Caco-2 (cell line): ENCODE measurements around the gene PRICKLE3. TPM values are rescaled to one million over a fixed set of nuclear protein-coding genes. Genes with fewer than 3 reads are reported as not detected.

Experiments used
- BruUV-seq: library from RNA; stranded (reverse); fragments of 400-500 nt; replicated peaks from 2 replicates; lab custom pipeline; 2021; lab: Mats Ljungman, UMichigan
- CTCF ChIA-PET: fragments of 300-600 bp; sonication (Branson Sonifier 250); formaldehyde crosslinking; loops from one replicate; lab custom pipeline; 2022; ENCODE audit warnings: antibody characterized with exemption; lab: Charles Lee
- POLR2A ChIA-PET: fragments of 300-600 bp; sonication (Branson Sonifier 250); formaldehyde crosslinking; loops from one replicate; lab custom pipeline; 2022; ENCODE audit warnings: antibody characterized with exemption; lab: Charles Lee
- DNase-seq, 2 experiments: peaks; one replicate each; pipeline versions ENCODE4 v3.0.0 to v3.0.0-alpha.2; 2020 to 2022
- H3K27me3 ChIP-seq: replicated peaks from 2 replicates; pipeline ENCODE4 v1.6.0; 2011; ENCODE audit warnings: low read length; ENCODE audit not compliant: control insufficient read depth, insufficient read depth
- H3K36me3 ChIP-seq: 2 replicates; pipeline ENCODE4 v1.5.1; 2011; ENCODE audit warnings: low read length; ENCODE audit not compliant: control insufficient read depth, insufficient read depth
- H3K4me1 ChIP-seq: fragments of 250-450 bp; sonication (Bioruptor Pico); 2 replicates; pipeline ENCODE4 v1.5.1; 2020; ENCODE audit warnings: mild to moderate bottlenecking
- H3K4me3 ChIP-seq: 2 replicates; pipeline ENCODE4 v1.5.1; 2011; ENCODE audit warnings: low read depth, mild to moderate bottlenecking, control low read depth, low read length
- H3K9me3 ChIP-seq: fragments of 250-450 bp; sonication (Bioruptor Pico); 2 replicates; pipeline ENCODE4 v1.5.1; 2020; ENCODE audit warnings: mild to moderate bottlenecking, moderate library complexity
- H3K27ac Mint-ChIP-seq: one replicate; pipeline ENCODE4 v1.8.0; 2022; ENCODE audit warnings: mixed read lengths; ENCODE audit not compliant: unreplicated experiment
- H3K27me3 Mint-ChIP-seq: one replicate; pipeline ENCODE4 v1.8.0; 2022; ENCODE audit warnings: mixed read lengths; ENCODE audit not compliant: insufficient read depth, unreplicated experiment
- H3K36me3 Mint-ChIP-seq: one replicate; pipeline ENCODE4 v1.8.0; 2022; ENCODE audit warnings: mild to moderate bottlenecking, mixed read lengths; ENCODE audit not compliant: insufficient read depth, unreplicated experiment
- H3K4me1 Mint-ChIP-seq: one replicate; pipeline ENCODE4 v1.8.0; 2022; ENCODE audit warnings: low read depth, mixed read lengths; ENCODE audit not compliant: unreplicated experiment
- H3K4me3 Mint-ChIP-seq: one replicate; pipeline ENCODE4 v1.8.0; 2022; ENCODE audit warnings: mild to moderate bottlenecking, moderate library complexity, mixed read lengths; ENCODE audit not compliant: unreplicated experiment
- H3K9me3 Mint-ChIP-seq: one replicate; pipeline ENCODE4 v1.8.0; 2022; ENCODE audit warnings: mixed read lengths; ENCODE audit not compliant: unreplicated experiment
- CTCF ChIP-seq, 2 experiments: fragments of 200-600 bp in 1 of 2; IDR thresholded peaks; 1 replicate in 1 of 2; 2 replicates in 1 of 2; pipeline versions ENCODE4 v1.5.1 to v1.8.0; 2011 to 2022; ENCODE audit warnings: antibody characterized with exemption in 1 of 2, control low read depth in 1 of 2, inconsistent platforms in 1 of 2, low read depth in 1 of 2, low read length in 1 of 2, mild to moderate bottlenecking in 1 of 2, moderate library complexity in 1 of 2; ENCODE audit not compliant: insufficient read depth in 1 of 2, severe bottlenecking in 1 of 2, unreplicated experiment in 1 of 2
- intact Hi-C: fragments of 100-400 bp; cut with micrococcal nuclease; formaldehyde crosslinking; loops from one replicate; pipeline ENCODE4 v1.10.0; 2022; ENCODE audit not compliant: unreplicated experiment
- total RNA-seq: library from RNA; stranded (reverse); gene quantifications from 2 replicates; pipeline ENCODE4 v1.2.3, GENCODE V29; 2022

PRICKLE3 gene
- total RNA-seq, 1 experiment from 2014 or later, result 8.4 TPM

GRCh38 chrX:49167740-49168108 is 18.4 kb downstream of the PRICKLE3 start:
- H3K27me3 ChIP-seq, result no peaks in the 10 kb centered on the region
- no peak overlapping the region for H3K4me3 ChIP-seq
- H3K4me1 ChIP-seq, result no peaks in the 10 kb centered on the region
- no peak for DNase-seq
- H3K9me3 ChIP-seq, result no peaks in the 10 kb centered on the region
- TF ChIP-seq CTCF (IDR thresholded peaks at IDR 0.05; ENCODE audit: insufficient read depth in 1 of 2, low read depth in 1 of 2, low read length in 1 of 2, severe bottlenecking in 1 of 2, unreplicated experiment in 1 of 2), result no peak
- H3K27ac Mint-ChIP-seq, result no peak overlapping the region
- H3K4me1 Mint-ChIP-seq, result peaks cover 7% of the 10 kb centered on the region
- BruUV-seq, result no TSS peak
- peaks cover 14% of the 10 kb centered on the region for H3K36me3 Mint-ChIP-seq
- no peaks in the 10 kb centered on the region for H3K9me3 Mint-ChIP-seq
- POLR2A ChIA-PET, result no interaction called here
- no peaks in the 10 kb centered on the region for H3K36me3 ChIP-seq
- CTCF ChIA-PET, result no interaction called here
- intact Hi-C loops, result no loop called here
- no peak overlapping the region for H3K4me3 Mint-ChIP-seq
- no peaks in the 10 kb centered on the region for H3K27me3 Mint-ChIP-seq

GRCh38 chrX:49166914-49167739 is 19.0 kb downstream of the PRICKLE3 start:
- intact Hi-C loops, result no loop called here
- Mint-ChIP-seq H3K4me1 (peaks cover 7% of the 10 kb centered on the region), H3K36me3 (peaks cover 14% of the 10 kb centered on the region), H3K4me3 (no peak overlapping the region), H3K27me3 (no peaks in the 10 kb centered on the region), H3K27ac (no peak overlapping the region), H3K9me3 (no peaks in the 10 kb centered on the region)
- POLR2A ChIA-PET, result no interaction called here
- no TSS peak for BruUV-seq
- Histone ChIP-seq H3K27me3 (no peaks in the 10 kb centered on the region), H3K4me1 (no peaks in the 10 kb centered on the region), H3K36me3 (no peaks in the 10 kb centered on the region), H3K9me3 (no peaks in the 10 kb centered on the region), H3K4me3 (no peak overlapping the region)
- TF ChIP-seq CTCF (IDR thresholded peaks at IDR 0.05; ENCODE audit: insufficient read depth in 1 of 2, low read depth in 1 of 2, low read length in 1 of 2, severe bottlenecking in 1 of 2, unreplicated experiment in 1 of 2), result no peak
- CTCF ChIA-PET, result no interaction called here
- DNase-seq, result no peak

GRCh38 chrX:49165901-49166881 is 20.0 kb downstream of the PRICKLE3 start:
- CTCF ChIA-PET, result no interaction called here
- H3K9me3 Mint-ChIP-seq, result no peaks in the 10 kb centered on the region
- peak in 1 of 2 experiments; percentile 55 for DNase-seq

More at GRCh38 chrX:49165901-49166881, 20.0 kb downstream of the PRICKLE3 start:
- intact Hi-C loops, result no loop called here
- TF ChIP-seq CTCF (IDR thresholded peaks at IDR 0.05; ENCODE audit: insufficient read depth in 1 of 2, low read depth in 1 of 2, low read length in 1 of 2, severe bottlenecking in 1 of 2, unreplicated experiment in 1 of 2), result no peak
- Histone ChIP-seq H3K4me3 (no peak overlapping the region), H3K27me3 (no peaks in the 10 kb centered on the region), H3K36me3 (no peaks in the 10 kb centered on the region), H3K9me3 (no peaks in the 10 kb centered on the region), H3K4me1 (no peaks in the 10 kb centered on the region)
- Mint-ChIP-seq H3K27ac (no peak overlapping the region), H3K27me3 (no peaks in the 10 kb centered on the region), H3K4me1 (peaks cover 7% of the 10 kb centered on the region), H3K4me3 (no peak overlapping the region), H3K36me3 (peaks cover 9% of the 10 kb centered on the region)
- POLR2A ChIA-PET, result no interaction called here
- no TSS peak for BruUV-seq
